Measurements from ENCODE around the gene TSBP1.
"Not testable (repeated sequence)": the region's sequence is repeated elsewhere in the genome, so short reads cannot be mapped to it uniquely, and the experiment has no call there.

Gene TSBP1

GRCh38 chr6:32327103-32327502 lies 44.6 kb downstream of the TSBP1 start:
- DNase-seq (ENCODE audit: low read depth): no peak
- no peak overlapping the region for H3K4me3 ChIP-seq (ENCODE audit: low read depth, low read length)
- TF ChIP-seq, protein P1, sequence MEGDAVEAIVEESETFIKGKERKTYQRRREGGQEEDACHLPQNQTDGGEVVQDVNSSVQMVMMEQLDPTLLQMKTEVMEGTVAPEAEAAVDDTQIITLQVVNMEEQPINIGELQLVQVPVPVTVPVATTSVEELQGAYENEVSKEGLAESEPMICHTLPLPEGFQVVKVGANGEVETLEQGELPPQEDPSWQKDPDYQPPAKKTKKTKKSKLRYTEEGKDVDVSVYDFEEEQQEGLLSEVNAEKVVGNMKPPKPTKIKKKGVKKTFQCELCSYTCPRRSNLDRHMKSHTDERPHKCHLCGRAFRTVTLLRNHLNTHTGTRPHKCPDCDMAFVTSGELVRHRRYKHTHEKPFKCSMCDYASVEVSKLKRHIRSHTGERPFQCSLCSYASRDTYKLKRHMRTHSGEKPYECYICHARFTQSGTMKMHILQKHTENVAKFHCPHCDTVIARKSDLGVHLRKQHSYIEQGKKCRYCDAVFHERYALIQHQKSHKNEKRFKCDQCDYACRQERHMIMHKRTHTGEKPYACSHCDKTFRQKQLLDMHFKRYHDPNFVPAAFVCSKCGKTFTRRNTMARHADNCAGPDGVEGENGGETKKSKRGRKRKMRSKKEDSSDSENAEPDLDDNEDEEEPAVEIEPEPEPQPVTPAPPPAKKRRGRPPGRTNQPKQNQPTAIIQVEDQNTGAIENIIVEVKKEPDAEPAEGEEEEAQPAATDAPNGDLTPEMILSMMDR (IDR thresholded peaks at IDR 0.05; ENCODE audit: low read depth, low read length, missing control alignments): no peak
- in situ Hi-C loops (cut with HindIII; ENCODE audit: low sequenced_read_pairs): no loop called here

DNA sequence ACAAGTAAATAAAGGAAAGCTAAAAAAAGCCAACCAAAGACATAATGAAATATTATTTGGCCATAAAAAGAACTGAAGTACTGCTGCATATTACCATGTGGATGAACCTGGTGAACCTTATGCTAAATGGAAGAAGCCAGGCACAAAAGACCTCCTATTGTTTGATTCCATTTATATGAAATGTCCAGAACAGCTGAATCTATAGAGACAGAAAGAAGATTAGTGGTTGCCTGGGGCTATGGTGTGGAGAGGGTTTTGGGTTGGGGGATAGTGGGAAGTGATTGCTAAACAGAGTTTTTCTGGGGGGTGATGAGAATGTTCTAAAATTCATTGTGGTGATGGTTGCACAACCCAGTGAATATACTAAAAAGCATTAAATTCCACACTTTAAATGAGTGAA lies 53.2 kb downstream of the TSBP1 start:
- TF ChIP-seq, protein P1 (IDR thresholded peaks at IDR 0.05; ENCODE audit: low read depth, low read length, missing control alignments): no peak
- no peak for DNase-seq (ENCODE audit: low read depth)
- H3K4me3 ChIP-seq (ENCODE audit: low read depth, low read length): no peak overlapping the region
- in situ Hi-C loops (cut with HindIII; ENCODE audit: low sequenced_read_pairs): no loop called here

DNA sequence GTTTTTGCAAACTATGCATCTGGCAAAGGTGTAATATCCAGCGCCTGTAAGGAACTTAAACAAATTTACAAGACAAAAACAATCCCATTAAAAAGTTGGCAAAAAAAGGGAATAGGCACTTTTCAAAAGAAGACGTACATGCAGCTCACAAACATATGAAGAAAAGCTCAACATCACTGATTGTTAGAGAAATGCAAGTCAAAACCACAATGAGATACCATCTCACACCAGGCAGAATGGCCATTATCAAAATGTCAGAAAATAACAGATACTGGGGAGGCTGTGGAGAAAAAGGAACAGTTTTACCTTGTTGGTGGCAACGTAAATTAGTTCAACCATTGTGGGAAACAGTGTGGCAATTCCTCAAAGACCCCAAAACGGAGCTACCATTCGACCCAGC lies 54.2 kb downstream of the TSBP1 start:
- in situ Hi-C loops (cut with HindIII; ENCODE audit: low sequenced_read_pairs): no loop called here
- TF ChIP-seq, protein P1 (IDR thresholded peaks at IDR 0.05; ENCODE audit: low read depth, low read length, missing control alignments): no peak
- H3K4me3 ChIP-seq (ENCODE audit: low read depth, low read length): no peak overlapping the region
- no peak for DNase-seq (ENCODE audit: low read depth)

- in situ Hi-C loops (cut with HindIII; ENCODE audit: low sequenced_read_pairs): no loop called here
Observed at GRCh38 chr6:32313964-32314363, 57.7 kb downstream of the TSBP1 start.

GRCh38 chr6:32298632-32299336 lies 72.9 kb downstream of the TSBP1 start:
- TF ChIP-seq, protein P1 (IDR thresholded peaks at IDR 0.05; ENCODE audit: low read depth, low read length, missing control alignments): no peak
- in situ Hi-C loops (cut with HindIII; ENCODE audit: low sequenced_read_pairs): no loop called here
- no peak for DNase-seq (ENCODE audit: low read depth)

More at GRCh38 chr6:32313964-32314363, 57.7 kb downstream of the TSBP1 start:
- no peak for DNase-seq (ENCODE audit: low read depth)
- no peak overlapping the region for H3K4me3 ChIP-seq (ENCODE audit: low read depth, low read length)
- TF ChIP-seq, protein P1 (IDR thresholded peaks at IDR 0.05; ENCODE audit: low read depth, low read length, missing control alignments): no peak

GRCh38 chr6:32294980-32295379 lies 76.7 kb downstream of the TSBP1 start:
- H3K4me3 ChIP-seq (ENCODE audit: low read depth, low read length); in situ Hi-C loops (cut with HindIII; ENCODE audit: low sequenced_read_pairs); DNase-seq (ENCODE audit: low read depth): not testable (repeated sequence)

More at GRCh38 chr6:32298632-32299336, 72.9 kb downstream of the TSBP1 start:
- H3K4me3 ChIP-seq (ENCODE audit: low read depth, low read length): no peak overlapping the region

DNA sequence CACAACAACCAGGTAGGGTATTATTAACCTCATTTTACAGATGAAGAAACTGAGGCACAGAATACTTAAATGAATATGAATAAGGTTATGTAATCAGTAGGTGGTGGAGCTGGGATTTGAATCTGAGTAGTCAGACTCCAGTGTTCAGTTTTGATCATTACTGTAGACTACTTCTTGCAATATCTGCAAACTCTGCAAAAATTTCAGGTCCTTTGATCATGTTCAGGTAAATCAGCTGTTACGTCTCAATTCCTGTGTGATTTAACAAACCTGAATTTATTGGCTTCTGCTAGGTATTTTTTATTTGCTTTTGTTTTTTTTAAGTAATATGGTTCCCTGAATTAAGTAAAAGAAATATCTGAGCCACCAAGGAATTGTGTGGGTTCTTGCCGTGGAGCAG lies 77.1 kb downstream of the TSBP1 start:
- no peak overlapping the region for H3K4me3 ChIP-seq (ENCODE audit: low read depth, low read length)
- DNase-seq (ENCODE audit: low read depth): no peak
- in situ Hi-C loops (cut with HindIII; ENCODE audit: low sequenced_read_pairs): no loop called here
- TF ChIP-seq, protein P1 (IDR thresholded peaks at IDR 0.05; ENCODE audit: low read depth, low read length, missing control alignments): no peak

All from astrocyte of the cerebellum (primary cell).